Measurements from ENCODE around the gene MT1B.

- TF ChIP-seq CTCF (IDR thresholded peaks at IDR 0.05) (no peak), POLR2A (IDR thresholded peaks at IDR 0.05) (no peak), EP300 (IDR thresholded peaks at IDR 0.05) (no peak)
Observed at GRCh38 chr16:56651586-56651985, at the start of gene MT1B.
